GM21737 (cell line): ENCODE measurements around the gene AKAP6.

ENCODE experiments used
- ATAC-seq: cut with Tn5 transposase; IDR thresholded peaks from one replicate; pipeline ENCODE4 v1.9.1; 2021; ENCODE audit warnings: mild to moderate bottlenecking, moderate library complexity; ENCODE audit not compliant: unreplicated experiment

Gene AKAP6

DNA sequence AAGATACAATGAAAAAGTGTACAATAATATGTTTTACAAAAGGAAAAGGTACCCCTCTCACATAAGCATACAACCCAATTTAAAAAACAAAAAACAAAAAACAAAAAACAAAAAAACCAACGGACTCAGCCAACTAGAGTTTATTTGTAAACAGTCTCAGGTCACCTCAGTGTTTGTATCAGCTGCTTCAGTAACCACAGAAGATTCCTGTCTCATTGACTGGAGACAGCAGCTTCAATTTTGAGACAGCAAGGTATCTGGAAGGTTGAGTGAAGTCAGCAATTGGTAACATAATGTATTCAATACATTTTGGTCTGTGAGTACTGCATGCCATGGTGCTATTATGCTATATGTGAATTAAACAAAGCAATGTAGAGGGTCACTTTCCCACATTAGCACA is 201.7 kb downstream of the AKAP6 start:
- ATAC-seq = no peak

DNA sequence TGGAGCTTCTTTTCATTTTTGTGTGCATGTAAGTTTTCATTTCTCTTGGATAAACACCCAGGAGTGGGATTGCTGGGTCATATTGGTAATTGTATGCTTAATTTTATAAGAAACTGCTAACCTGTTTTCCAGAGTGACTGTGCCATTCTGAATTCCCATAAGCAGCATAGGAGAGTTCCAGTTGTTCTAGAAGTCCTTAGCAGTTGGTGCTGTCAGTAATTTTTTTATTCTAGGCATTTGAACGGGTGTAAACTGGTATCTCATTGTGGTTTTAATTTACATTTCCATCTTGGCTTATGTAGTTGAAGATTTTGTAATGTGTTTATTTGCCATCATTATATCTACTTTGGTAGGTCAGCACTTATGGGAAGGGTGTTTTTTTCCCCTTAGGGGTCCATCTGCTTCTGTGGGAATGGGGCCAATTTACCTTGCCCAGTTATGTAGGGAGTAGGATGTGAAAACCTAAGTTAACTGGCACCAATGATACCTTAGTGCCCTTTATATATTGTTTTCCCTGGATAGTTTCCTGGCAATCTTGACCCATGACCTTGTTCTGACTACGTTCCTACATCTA is 202.9 kb downstream of the AKAP6 start:
- no peak for ATAC-seq

DNA sequence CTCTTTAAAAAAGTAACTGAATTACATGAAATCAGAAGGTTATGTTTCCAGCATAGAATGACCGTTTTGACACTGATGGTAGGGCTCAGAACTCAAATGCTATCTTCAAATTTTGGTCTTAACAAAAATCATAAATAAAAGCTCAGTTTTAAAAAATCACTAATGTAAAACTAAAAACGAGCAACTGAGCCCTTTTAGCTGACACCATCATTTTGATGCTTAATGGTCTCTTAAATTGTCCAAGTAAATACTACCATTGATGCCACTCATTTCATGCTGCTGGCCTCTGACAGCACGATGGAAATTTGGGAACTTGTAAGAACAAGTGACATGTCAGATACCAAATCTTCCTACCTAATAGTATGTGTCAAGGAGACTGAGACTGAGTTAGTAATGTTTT is 205.0 kb downstream of the AKAP6 start:
- no peak for ATAC-seq

DNA sequence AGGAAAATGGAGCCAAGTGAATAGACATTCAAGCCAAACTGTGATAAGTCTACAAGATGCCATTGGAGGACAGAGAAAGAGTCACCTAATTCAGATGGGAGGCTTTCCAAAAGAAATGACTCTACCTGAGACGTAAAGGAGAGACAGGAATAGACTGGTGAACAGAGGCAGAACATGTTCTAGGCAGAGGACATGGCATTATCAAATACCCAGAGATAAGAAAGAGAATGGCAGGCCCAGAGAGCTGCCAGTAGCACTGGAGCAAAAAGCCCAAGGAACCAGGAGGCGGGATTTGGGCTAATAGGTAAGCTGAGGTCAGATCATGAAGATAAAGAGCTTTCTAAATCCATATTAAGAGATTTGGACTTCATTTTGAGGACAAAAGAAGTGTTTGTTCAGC is 207.1 kb downstream of the AKAP6 start:
- ATAC-seq = no peak

DNA sequence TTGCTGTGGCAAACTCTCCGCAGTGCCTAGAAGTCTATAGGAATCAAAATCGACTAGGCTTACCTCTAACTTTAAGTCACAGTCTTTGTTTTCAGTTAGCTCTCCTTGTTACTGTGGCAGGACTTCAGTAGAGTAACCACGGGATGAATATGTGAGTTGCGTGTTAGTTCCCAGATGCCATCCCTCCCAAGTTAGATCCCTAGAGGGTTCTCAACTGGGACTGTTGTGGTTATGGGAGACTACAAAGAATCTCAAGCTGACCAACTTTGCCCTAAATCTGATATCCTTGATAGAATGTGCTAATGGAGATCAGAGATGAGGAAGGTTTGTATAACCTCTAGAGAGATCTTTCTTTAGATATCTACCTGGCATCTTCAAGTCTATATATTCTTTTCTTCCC is 208.1 kb downstream of the AKAP6 start:
- ATAC-seq = no peak

DNA sequence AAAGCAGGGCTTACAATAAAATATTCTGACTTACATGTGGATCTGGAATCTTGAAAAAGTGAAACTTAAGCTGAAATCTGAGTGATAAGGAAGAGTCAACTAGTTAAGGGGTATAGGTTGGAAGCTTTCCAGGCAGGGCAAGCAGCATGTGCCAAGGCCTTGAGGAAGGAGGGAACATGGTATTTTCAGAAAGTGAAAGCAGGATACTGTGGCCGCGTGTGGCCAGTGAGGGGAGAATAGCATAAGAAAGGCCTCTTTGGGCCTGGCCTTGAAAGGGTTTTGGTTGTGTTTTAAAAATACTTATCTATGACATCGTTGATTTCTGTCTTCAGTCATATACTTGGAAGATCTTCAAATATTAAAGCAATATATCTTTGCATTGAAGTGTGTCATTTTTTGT is 213.4 kb downstream of the AKAP6 start:
- ATAC-seq = no peak

DNA sequence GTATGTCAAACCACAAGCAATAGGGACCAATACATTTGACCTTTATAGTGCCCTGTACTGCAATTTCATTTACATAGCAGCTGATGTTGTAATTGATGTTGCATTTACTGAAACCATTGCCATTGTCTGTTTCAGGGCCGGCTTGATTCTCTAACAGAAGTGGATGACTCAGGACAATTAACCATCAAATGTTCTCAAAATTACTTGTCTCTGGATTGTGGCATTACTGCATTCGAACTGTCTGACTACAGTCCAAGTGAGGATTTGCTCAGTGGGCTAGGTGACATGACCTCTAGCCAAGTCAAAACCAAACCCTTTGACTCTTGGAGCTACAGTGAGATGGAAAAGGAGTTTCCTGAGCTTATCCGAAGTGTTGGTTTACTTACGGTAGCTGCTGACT is 216.0 kb downstream of the AKAP6 start:
- no peak for ATAC-seq

DNA sequence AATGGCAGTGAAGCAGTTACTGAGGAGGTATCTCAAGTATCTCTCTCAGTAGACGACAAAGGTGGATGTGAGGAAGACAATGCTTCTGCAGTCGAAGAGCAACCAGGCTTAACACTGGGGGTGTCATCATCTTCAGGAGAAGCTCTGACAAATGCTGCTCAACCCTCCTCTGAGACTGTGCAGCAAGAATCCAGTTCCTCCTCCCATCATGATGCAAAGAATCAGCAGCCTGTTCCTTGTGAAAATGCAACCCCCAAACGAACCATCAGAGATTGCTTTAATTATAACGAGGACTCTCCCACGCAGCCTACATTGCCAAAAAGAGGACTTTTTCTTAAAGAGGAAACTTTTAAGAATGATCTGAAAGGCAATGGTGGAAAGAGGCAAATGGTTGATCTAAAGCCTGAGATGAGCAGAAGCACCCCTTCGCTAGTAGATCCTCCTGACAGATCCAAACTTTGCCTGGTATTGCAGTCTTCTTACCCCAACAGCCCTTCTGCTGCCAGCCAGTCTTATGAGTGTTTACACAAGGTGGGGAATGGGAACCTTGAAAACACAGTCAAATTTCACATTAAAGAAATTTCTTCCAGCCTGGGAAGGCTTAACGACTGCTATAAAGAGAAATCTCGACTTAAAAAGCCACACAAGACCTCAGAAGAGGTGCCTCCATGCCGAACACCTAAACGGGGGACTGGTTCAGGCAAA is 216.6 kb downstream of the AKAP6 start:
- ATAC-seq = no peak

DNA sequence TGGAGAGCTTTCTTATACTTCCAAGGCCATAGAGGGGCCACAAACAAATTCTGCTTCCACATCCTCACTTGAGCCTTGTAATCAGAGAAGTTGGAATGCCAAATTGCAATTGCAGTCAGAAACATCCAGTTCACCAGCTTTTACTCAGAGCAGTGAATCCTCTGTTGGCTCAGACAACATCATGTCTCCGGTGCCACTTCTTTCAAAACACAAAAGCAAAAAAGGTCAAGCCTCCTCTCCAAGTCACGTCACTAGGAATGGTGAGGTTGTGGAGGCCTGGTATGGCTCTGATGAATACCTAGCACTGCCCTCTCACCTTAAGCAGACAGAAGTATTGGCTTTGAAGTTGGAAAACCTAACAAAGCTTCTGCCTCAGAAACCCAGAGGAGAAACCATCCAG is 217.1 kb downstream of the AKAP6 start:
- ATAC-seq = no peak

DNA sequence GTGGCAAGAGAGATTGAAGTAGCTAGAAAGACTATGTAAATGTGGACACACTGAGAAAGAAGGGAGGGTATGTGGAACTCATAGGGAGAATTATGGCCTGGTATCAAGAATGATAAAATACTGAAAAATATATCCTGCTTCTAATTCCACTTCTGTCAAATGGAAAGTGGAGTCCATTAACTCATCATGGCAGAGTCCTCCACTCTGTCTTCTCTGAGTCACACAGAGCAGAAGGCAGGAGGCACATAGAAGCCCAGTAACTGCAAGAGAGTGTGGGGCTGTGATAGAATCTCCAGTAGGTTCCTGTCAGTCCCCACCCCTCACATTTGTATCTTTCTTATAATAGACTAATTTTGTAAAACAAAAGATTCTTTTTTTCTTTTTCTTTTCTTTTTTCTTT is 223.7 kb downstream of the AKAP6 start:
- no peak for ATAC-seq

DNA sequence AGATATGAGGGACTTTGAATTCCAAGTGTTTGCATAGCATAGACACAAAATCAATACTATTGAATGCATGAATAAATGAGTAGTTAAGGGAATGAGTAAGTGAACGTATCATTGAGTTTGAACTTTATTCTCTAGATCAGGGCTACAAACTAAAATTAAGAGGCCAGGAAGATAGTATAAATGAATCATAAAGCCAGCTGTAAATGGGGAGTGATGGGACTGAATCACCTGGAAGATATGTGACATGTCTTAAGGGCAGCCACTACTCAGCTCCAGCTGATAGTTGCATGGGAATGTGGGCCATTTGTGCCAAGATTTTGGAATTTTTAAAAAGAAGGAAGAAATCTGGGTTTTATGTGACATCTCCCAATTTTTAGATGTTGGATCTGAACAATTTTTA is 229.9 kb downstream of the AKAP6 start:
- ATAC-seq = no peak

DNA sequence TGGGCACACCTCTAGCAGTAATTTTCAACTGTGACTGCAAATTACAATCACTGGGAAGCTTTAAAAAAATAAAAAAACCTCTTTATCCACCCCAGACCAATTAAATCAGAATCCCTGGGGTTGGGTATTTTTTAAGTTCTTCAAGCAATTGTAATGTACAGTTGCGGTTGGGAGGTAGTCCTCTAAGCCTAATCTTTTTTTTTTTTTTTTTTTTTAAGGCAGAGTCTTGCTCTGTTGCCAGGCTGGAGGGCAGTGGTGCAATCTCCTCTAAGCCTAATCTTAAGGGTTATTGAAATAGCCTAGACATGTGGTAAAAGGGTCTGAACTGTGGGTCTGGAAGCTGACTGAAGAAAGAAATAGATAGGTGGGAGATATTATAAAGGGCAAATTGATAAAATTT is 230.5 kb downstream of the AKAP6 start:
- no peak for ATAC-seq

DNA sequence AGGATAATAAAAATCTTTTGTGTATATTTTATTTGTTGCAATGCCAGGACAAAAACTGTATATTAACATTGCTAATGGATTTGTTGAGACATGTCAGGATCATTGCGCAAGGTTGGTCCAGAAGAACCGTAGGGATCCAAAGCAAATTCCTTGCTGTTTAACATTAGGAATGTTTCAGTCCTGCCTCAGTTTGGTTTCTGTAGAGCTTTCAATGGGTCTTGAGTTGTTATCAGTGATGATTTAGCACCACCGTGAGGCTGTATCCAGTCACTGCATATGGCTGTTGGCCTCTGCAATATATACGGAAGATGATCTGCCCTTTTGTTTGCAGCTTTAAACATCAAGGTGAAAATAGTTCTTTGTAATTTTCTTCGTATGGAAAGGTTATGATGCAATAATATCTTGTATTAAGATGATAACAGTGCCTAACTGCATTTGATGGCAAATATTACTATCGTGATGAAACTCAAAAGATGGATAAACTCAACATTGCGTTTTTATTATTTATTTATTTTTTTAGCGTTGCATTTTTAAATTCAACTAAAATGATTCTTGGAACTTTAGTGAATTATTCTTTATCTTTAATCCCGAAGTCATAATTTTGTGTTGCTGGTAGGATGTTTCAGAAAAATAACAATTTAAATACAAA is 231.2 kb downstream of the AKAP6 start:
- no peak for ATAC-seq

DNA sequence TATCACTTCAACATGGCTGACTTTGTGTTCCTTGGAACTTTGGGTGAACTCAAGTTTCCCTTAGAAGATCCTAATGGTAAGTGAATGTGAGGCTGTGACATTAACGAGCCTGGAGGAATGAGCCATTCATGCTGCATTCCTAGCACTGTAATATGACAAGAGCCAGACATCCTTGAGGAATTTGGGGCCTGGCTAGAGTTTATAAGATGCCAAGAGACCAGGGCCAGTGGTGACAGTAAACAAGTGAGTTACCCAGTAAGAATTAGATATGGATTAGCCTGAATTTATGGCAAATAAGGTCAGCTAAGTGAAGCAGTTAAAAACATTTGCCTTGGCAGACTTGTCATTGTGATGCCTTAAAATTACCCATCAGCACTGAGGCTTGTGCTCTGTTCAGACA is 232.4 kb downstream of the AKAP6 start:
- no peak for ATAC-seq

DNA sequence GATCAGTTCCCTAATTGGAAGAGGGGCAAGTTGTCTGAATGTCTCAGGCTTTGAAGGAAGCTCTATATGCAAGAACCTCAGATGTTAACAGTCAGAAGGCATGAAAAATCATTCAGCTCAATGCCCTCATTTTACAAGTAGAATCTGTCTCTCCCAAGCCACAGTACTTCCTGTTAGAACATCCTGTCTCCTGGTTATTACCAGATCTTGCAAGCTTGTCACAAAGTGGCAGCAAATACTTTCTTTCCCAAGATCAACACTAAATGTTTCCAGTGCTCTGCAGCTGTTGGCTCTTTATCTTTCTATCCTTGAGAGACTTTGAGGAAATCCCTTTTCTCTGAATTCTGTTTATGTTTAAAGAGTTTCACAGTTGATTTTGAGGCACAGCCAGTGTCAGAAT is 235.5 kb downstream of the AKAP6 start:
- ATAC-seq = no peak

DNA sequence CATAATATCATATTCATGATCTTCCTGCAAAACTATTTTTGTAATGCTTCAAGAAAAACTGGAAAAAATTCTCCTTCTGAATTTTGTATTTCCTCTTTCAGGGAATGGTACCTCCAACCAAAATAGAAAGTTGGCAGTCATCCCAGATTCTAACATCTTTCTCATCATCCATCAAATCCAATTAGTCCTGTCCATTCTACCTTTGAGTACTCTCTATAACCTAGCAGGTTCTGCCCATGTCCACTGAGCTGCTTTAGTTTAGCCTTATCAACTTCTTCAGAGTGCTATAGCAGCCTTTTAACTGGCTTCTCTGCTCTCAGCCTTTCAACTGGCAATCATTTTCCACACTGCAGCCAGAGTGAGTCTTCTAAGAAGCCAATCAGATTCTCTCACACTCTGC is 236.2 kb downstream of the AKAP6 start:
- no peak for ATAC-seq

DNA sequence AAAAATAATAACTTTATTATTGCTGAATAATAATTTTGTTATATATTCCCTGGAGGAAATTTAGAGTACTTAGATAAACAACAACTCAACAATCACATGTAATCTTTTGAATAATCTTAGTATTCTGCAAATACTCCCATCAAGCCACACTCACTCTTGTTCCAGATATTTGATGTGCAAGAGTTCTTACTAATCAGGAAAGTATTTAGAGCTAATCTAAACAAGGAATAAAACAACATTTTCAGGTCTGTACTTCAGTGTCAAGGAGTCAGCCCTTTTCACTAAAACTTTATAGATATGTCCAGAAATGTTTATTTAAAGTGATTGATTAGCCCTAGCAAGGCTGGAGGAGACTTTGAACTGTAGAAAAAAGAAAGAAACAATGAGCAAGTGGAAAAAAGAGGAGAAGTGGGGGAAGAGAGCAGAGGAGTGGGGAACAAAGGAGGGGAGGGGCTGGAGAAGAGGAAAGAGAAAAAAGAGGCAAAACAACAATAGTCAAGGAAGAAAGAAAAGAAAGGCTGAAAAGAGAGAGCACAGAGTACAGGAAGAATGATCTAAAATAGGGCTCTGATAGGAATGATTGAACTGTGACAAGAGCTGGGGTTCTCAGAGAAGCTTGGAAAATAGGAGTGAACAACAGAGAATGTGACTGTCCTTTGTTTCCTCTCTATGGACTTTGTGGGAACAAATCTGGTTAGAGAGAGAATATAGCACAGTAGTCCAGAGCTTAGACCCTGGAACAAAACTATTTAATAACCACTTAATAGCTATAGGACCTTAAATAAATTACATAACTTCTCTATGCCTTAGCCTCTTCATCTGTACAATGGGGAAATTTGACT is 238.7 kb downstream of the AKAP6 start:
- no peak for ATAC-seq

DNA sequence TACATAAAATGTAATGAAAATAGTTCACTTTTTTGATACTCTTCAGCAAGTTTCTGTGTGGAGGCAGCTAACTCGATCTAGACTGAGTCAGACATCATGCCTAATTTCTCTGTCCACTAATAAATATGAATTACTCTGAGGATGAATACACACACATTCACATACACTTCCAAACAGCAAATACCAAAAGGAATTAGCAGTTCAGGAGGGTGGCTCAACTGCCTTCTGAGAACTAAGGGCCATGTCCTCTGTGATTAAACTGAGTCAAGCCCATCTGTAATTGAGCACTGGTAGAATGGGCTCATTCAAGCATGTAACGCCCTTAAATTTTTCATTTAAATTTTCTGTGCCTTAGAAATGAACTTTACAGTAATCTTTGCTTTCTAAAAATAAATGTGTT is 242.5 kb downstream of the AKAP6 start:
- ATAC-seq = no peak

DNA sequence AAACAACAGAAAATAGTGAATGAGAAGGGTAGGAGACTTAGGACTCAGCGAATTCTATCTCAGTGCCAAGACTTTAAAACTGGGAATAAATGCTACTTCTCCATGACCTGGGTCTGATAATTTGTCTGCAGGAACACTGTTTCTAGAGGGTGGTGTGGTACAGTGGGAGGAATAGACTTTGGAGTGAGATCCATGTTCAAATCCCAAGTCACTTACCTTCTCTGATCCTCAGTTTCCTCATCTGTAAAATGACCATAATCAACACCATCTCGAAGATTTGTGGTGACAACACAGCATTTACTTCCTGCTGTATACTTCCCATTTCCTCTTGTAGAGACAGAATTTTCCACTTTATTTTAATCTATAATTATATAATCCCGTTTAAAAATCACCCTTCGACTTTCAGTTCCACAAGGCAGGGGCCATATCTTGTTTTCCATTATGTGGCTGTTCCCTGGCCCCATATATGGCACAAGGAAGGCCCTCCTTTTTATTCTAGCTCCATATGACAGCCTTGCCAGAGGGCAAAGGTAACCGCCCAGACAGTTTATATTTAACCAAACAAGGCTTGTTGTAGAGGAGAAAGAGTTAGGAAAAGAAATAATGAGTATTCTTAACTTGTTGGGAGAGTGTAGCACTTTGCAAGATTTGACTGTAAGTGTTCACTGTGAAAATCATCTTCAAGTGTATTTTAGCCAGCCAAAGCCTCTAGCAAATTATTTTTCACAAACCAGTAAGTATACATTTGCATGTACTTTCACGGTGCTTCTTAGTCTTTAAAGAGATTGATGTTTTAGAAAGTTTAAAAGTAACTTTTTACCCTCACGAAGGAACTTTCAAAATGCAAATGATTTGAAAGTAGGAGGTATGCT is 243.1 kb downstream of the AKAP6 start:
- ATAC-seq = no peak

DNA sequence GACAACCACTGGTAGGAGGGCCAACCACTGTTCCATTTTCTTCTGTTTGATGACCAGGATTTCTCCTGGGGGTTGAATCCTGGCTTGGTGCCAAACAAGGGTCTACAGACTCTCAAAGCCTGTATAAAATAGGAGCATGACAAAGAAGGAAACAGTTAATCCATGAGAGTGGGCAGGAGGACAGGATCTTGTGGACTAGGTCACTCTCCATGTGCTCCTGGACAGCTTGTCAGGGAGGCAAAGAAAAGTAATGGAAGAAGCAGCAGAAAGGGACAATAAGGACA is 243.7 kb downstream of the AKAP6 start:
- ATAC-seq = no peak

DNA sequence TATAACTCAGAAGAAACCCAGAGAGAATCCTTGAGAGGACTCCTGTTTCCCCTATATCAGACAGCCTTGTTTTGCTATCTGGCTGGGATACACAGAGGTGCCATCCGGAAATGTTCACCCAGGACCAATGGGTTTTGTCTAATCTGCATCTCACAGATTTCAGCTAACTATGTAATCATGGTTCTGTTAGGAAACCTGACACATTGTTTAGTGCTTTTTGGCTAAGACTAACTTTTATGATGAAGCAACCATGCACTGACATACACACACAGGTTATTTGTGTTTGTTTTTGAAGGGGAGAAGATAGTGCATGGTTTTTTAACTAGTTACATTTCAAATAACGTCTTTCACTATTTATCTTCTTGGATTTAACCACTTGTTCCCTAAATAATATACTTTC is 245.2 kb downstream of the AKAP6 start:
- no peak for ATAC-seq
